HepG2 (cell line): Measurements from ENCODE around the gene ADCY9. TPM values are rescaled to one million over a fixed set of nuclear protein-coding genes. Genes with fewer than 3 reads are reported as not detected.

Experiments
- ATAC-seq: fragments of 200-7000 bp; cut with Tn5 transposase; 3 replicates; pipeline ENCODE4 v1.9.1; 2020; ENCODE audit warnings: mild to moderate bottlenecking, moderate library complexity
- BruUV-seq: library from RNA; stranded (reverse); fragments of 400-500 nt; replicated peaks from 2 replicates; lab custom pipeline; 2021; lab: Mats Ljungman, UMichigan
- CTCF ChIA-PET: fragments of 300-600 bp; formaldehyde crosslinking; extraction: SDS; loops from one replicate; lab custom pipeline; 2021; ENCODE audit warnings: low total read pairs, inconsistent platforms, low intra/inter-chr PET ratio; lab: Yijun Ruan, JAX
- POLR2A ChIA-PET: fragments of 350-600 bp; sonication (Branson Sonifier 250); formaldehyde crosslinking; loops from one replicate; lab custom pipeline; 2020; ENCODE audit warnings: antibody characterized with exemption, inconsistent platforms; lab: Yijun Ruan, JAX
- DNase-seq: peaks from one replicate; pipeline ENCODE4 v3.0.0-alpha.2; 2015; ENCODE audit warnings: low spot score
- FAIRE-seq: peaks from 3 replicates; lab custom pipeline; 2011; peaks lifted over from hg19 to GRCh38; lab: Jason Lieb, UNC
- H2AFZ ChIP-seq: one replicate; pipeline ENCODE4 v1.6.1; 2011; ENCODE audit warnings: low read length, inconsistent platforms
- H3K27ac ChIP-seq: fragments of 300-600 bp; 3 replicates; pipeline ENCODE4 v1.8.0; 2011; ENCODE audit warnings: mixed run types, mild to moderate bottlenecking, mixed read lengths, low read length, inconsistent platforms; ENCODE audit not compliant: insufficient read depth; ENCODE audit errors: extremely low read length
- H3K27me3 ChIP-seq, 2 experiments: fragments of 200-600 bp in 1 of 2; 2 replicates in 1 of 2; 3 replicates in 1 of 2; pipeline versions ENCODE4 v1.6.0 to v1.8.0; 2011; ENCODE audit warnings: low read length in 2 of 2, mild to moderate bottlenecking in 2 of 2, moderate library complexity in 2 of 2, inconsistent platforms in 1 of 2; ENCODE audit not compliant: insufficient read depth in 2 of 2, control insufficient read depth in 1 of 2
- H3K36me3 ChIP-seq, 2 experiments: fragments of 200-600 bp in 1 of 2; replicated peaks in 1 of 2; 2 replicates in 1 of 2; 3 replicates in 1 of 2; pipeline versions ENCODE4 v1.5.1 to v1.8.0; 2011; ENCODE audit warnings: low read length in 2 of 2, inconsistent platforms in 1 of 2; ENCODE audit not compliant: insufficient read depth in 2 of 2, control insufficient read depth in 1 of 2
- H3K4me1 ChIP-seq: 2 replicates; pipeline ENCODE4 v1.5.1; 2012; ENCODE audit warnings: low read length, inconsistent platforms; ENCODE audit not compliant: insufficient read depth
- H3K4me2 ChIP-seq: 2 replicates; pipeline ENCODE4 v1.6.0; 2011; ENCODE audit warnings: low read depth, low read length, inconsistent platforms
- H3K4me3 ChIP-seq, 3 experiments: fragments of 200-600 bp in 1 of 3; sonication (generic), shearing (Covaris generic) in 1 of 3; replicated peaks in 1 of 3; 2 replicates each; pipeline ENCODE4 v1.5.1; 2011 to 2016; ENCODE audit warnings: low read length in 3 of 3, inconsistent platforms in 2 of 3, low read depth in 2 of 3, mild to moderate bottlenecking in 2 of 3, control low read depth in 1 of 3, mixed read lengths in 1 of 3; ENCODE audit not compliant: insufficient read depth in 1 of 3
- H3K79me2 ChIP-seq: one replicate; pipeline ENCODE4 v1.6.1; 2011; ENCODE audit warnings: low read length, inconsistent platforms; ENCODE audit not compliant: insufficient read depth
- H3K9ac ChIP-seq: 2 replicates; pipeline ENCODE4 v1.6.0; 2011; ENCODE audit warnings: mild to moderate bottlenecking, low read depth, low read length, inconsistent platforms; ENCODE audit not compliant: insufficient read depth
- H3K9me3 ChIP-seq: 2 replicates; pipeline ENCODE4 v1.5.1; 2012; ENCODE audit warnings: mild to moderate bottlenecking, low read length
- H4K20me1 ChIP-seq: 2 replicates; pipeline ENCODE4 v1.6.0; 2011; ENCODE audit warnings: inconsistent platforms, mild to moderate bottlenecking, low read length, moderate library complexity; ENCODE audit not compliant: insufficient read depth
- ARID4A ChIP-seq: sonication (generic); formaldehyde crosslinking; IDR thresholded peaks from 2 replicates; pipeline ENCODE4 v1.5.0; 2020; ENCODE audit warnings: mild to moderate bottlenecking, missing genetic modification reagents, borderline replicate concordance
- CHCHD3 ChIP-seq: sonication (generic); formaldehyde crosslinking; IDR thresholded peaks from 2 replicates; pipeline ENCODE4 v1.8.0; 2022; ENCODE audit warnings: mild to moderate bottlenecking, missing genetic modification reagents, moderate library complexity
- CTCF ChIP-seq: sonication (generic); formaldehyde crosslinking; IDR thresholded peaks from 2 replicates; pipeline ENCODE4 v1.5.0; 2020; ENCODE audit warnings: mild to moderate bottlenecking, missing genetic modification reagents, moderate library complexity
- HOXA3 ChIP-seq: sonication (generic); formaldehyde crosslinking; IDR thresholded peaks from 2 replicates; pipeline ENCODE4 v1.5.0; 2020; ENCODE audit warnings: missing genetic modification reagents
- SALL1 ChIP-seq: sonication (generic); formaldehyde crosslinking; IDR thresholded peaks from 2 replicates; pipeline ENCODE4 v1.8.0; 2022; ENCODE audit warnings: mild to moderate bottlenecking, missing genetic modification reagents
- ZHX1 ChIP-seq: sonication (generic); formaldehyde crosslinking; IDR thresholded peaks from 2 replicates; pipeline ENCODE4 v1.8.1; 2022; ENCODE audit warnings: low read depth, mild to moderate bottlenecking, missing genetic modification reagents
- ZMYM4 ChIP-seq: sonication (generic); formaldehyde crosslinking; IDR thresholded peaks from 2 replicates; pipeline ENCODE4 v1.8.1; 2023; ENCODE audit warnings: mild to moderate bottlenecking, missing genetic modification reagents
- ZNF562 ChIP-seq: sonication (generic); formaldehyde crosslinking; IDR thresholded peaks from 2 replicates; pipeline ENCODE4 v1.8.0; 2022; ENCODE audit warnings: missing genetic modification reagents, borderline replicate concordance
- ZNF564 ChIP-seq: sonication (generic); formaldehyde crosslinking; IDR thresholded peaks from 2 replicates; pipeline ENCODE4 v1.8.1; 2023; ENCODE audit warnings: mild to moderate bottlenecking, missing genetic modification reagents
- ZNF687 ChIP-seq: sonication (generic); formaldehyde crosslinking; IDR thresholded peaks from 2 replicates; pipeline ENCODE4 v1.5.1; 2020; ENCODE audit warnings: mild to moderate bottlenecking, missing genetic modification reagents, moderate library complexity
- WGBS: methylation state at CpG from one replicate; pipeline ENCODE4 v1.1.6; 2017; ENCODE audit warnings: low lambda C conversion rate; 5-methylcytosine and 5-hydroxymethylcytosine counted together
- in situ Hi-C: cut with HindIII; loops from 2 replicates; pipeline ENCODE4 v1.10.0; 2017; ENCODE audit warnings: low pct_unique_long_range_greater_than_20kb; ENCODE audit not compliant: extremely low pct_ligation_motif_present
- intact Hi-C: fragments of 100-400 bp; cut with micrococcal nuclease; formaldehyde crosslinking; loops from one replicate; pipeline ENCODE4 v1.10.0; 2022; ENCODE audit not compliant: unreplicated experiment
- polyA plus RNA-seq, 8 experiments: library from polyadenylated mRNA; depleted of rRNA in 3 of 8; stranded (reverse) in 7 of 8; unstranded in 1 of 8; fragments of >200 nt; fragmentation: Illumina TruSeq in 4 of 8; extraction: Trizol in 4 of 8; gene quantifications; 2 replicates each; pipeline versions ENCODE4 v1.2.1 to v1.2.3, GENCODE V29; 2011 to 2016; ENCODE audit warnings: low read depth in 4 of 8, missing spikeins in 1 of 8, mixed read lengths in 1 of 8; ENCODE audit not compliant: insufficient read depth in 1 of 8
- total RNA-seq, 5 experiments: library from RNA; depleted of rRNA; stranded (reverse); fragments of >200 nt; fragmentation: Illumina TruSeq; extraction: Trizol; gene quantifications; 2 replicates each; pipeline ENCODE4 v1.2.3, GENCODE V29; 2016; ENCODE audit warnings: low read depth in 1 of 5

The ADCY9 gene
- total and polyA plus RNA-seq, 2 of the 13 experiments (the other 11 are each of a cell fraction or from before 2014, with no cell fraction given) = 11.2 to 13.9 TPM

GRCh38 chr16:3983081-3983520 is 133.1 kb downstream of the ADCY9 start:
- DNase-seq (peak; percentile 25), FAIRE-seq (no peak), ATAC-seq (peak; percentile 69)
- no peaks in the 10 kb centered on the region for H3K27me3 ChIP-seq
- POLR2A ChIA-PET = no interaction called here
- no peaks in the 10 kb centered on the region for H3K4me1 ChIP-seq
- no peak overlapping the region for H3K4me3 ChIP-seq
- H3K4me2 ChIP-seq = no peak overlapping the region
- H3K36me3 ChIP-seq = peaks cover 17 to 57% of the 10 kb centered on the region in 2 experiments
- H2AFZ ChIP-seq = no peak overlapping the region
- no peak overlapping the region for H3K9ac ChIP-seq
- no TSS peak for BruUV-seq
- CTCF ChIA-PET = interaction anchor here (1.3 kb wide), 1 partner anchor 271 kb away, joined by 5 read pairs; no protein-coding TSS in a partner anchor
- H4K20me1 ChIP-seq = no peaks in the 10 kb centered on the region
- WGBS = 86% methylated on average over 21 of the region's 22 CpGs
- in situ Hi-C loops = no loop called here
- intact Hi-C loops = no loop called here
- no peaks in the 10 kb centered on the region for H3K79me2 ChIP-seq
- no peak overlapping the region for H3K27ac ChIP-seq
- no peaks in the 10 kb centered on the region for H3K9me3 ChIP-seq
- TF ChIP-seq ARID4A (CRISPR knock-in tag) (peak; percentile 33; the same call in 1 of the 2 replicates), ZNF687 (CRISPR knock-in tag) (peak; percentile 51), ZNF562 (no peak), CHCHD3 (CRISPR knock-in tag) (no peak), ZHX1 (CRISPR knock-in tag) (peak; percentile 41; the same call in 1 of the 2 replicates), ZMYM4 (CRISPR knock-in tag) (0 out of 2 replicates have a peak, but pooled peaks have one; percentile 38), ZNF564 (CRISPR knock-in tag) (no peak), HOXA3 (CRISPR knock-in tag) (peak; percentile 31; the same call in 1 of the 2 replicates), SALL1 (CRISPR knock-in tag) (peak; percentile 29; the same call in 1 of the 2 replicates), CTCF (CRISPR knock-in tag) (peak; percentile 82)
